Adrenal gland (tissue), 12 donors: Measurements from ENCODE around the gene THRB. TPM values are rescaled to one million over a fixed set of nuclear protein-coding genes. Genes with fewer than 3 reads are reported as not detected.

ENCODE experiments used
- DNase-seq, 7 donors: peaks; one replicate each; pipeline ENCODE4 v3.0.0-alpha.2; 2019 to 2020
- H3K27ac ChIP-seq, 5 donors: fragments of 200-600 bp; sonication (generic) in 4 of 5; 1 replicate in 3 of 5; 2 replicates in 2 of 5; pipeline versions ENCODE4 v1.5.1 to v1.8.0; 2016 to 2020; ENCODE audit warnings: mild to moderate bottlenecking in 1 of 5
- H3K27me3 ChIP-seq: fragments of 200-600 bp; 2 replicates; pipeline ENCODE4 v1.8.0; 2021
- H3K36me3 ChIP-seq, 2 donors: fragments of 200-600 bp; replicated peaks in 1 of 2; 1 replicate in 1 of 2; 2 replicates in 1 of 2; pipeline versions ENCODE4 v1.5.1 to v1.8.0; 2018 to 2022
- H3K4me1 ChIP-seq, 2 donors: fragments of 200-600 bp; replicated peaks in 1 of 2; 1 replicate in 1 of 2; 2 replicates in 1 of 2; pipeline versions ENCODE4 v1.5.1 to v1.8.0; 2018 to 2021
- H3K4me3 ChIP-seq, 4 donors: fragments of 200-600 bp; sonication (generic) in 3 of 4; one replicate each; pipeline ENCODE4 v1.5.1; 2016 to 2018
- H3K9me3 ChIP-seq, 3 donors: fragments of 200-600 bp; sonication (generic) in 1 of 3; replicated peaks in 1 of 3; 1 replicate in 2 of 3; 2 replicates in 1 of 3; pipeline versions ENCODE4 v1.5.1 to v1.8.0; 2016 to 2021
- POLR2A ChIP-seq, 2 donors: fragments of 450-650 bp; IDR thresholded peaks; one replicate each; pipeline ENCODE4 v1.6.1; 2017; ENCODE audit warnings: antibody characterized with exemption in 2 of 2, mild to moderate bottlenecking in 2 of 2, moderate library complexity in 1 of 2
- WGBS, 4 donors: extraction: QIAGEN DNeasy Blood & Tissue Kit in 2 of 4; methylation state at CpG; one replicate each; pipeline versions ENCODE4 v1.1.5 to v1.1.7; 2013 to 2017; 5-methylcytosine and 5-hydroxymethylcytosine counted together
- intact Hi-C, 2 donors: fragments of 100-400 bp; cut with DNase I; formaldehyde crosslinking; loops; one replicate each; pipeline versions ENCODE4 v1.14.1 to v1.15.0; 2022 to 2023
- polyA plus RNA-seq, 3 donors: library from polyadenylated mRNA; stranded (reverse); fragments of 200-250 nt in 2 of 3; fragments of 350-450 nt in 1 of 3; fragmentation: Illumina TruSeq in 1 of 3; extraction: RNeasy Lipid Tissue Mini Kit (QIAGEN cat#74804) in 1 of 3; gene quantifications; one replicate each; pipeline ENCODE4 v1.2.3, GENCODE V29; 2013 to 2014
- total RNA-seq, 9 donors: library from RNA; depleted of rRNA in 4 of 9; stranded (reverse); fragments of >200 nt in 4 of 9; fragments of 120-200 nt in 1 of 9; fragmentation: NEBNext Ultra II Directional in 1 of 9; extraction: Animal tissue kit (Norgen Biotek cat#: 25700) in 1 of 9; gene quantifications; one replicate each; pipeline versions ENCODE4 v1.1.0 to v1.2.4, GENCODE V29; 2013 to 2023
- TF ChIP-seq, protein P1 (sequence below), 6 experiments: fragments of 450-650 bp in 4 of 6; fragments of 200-600 bp in 2 of 6; sonication (generic) in 1 of 6; IDR thresholded peaks; 1 replicate in 5 of 6; 2 replicates in 1 of 6; pipeline versions ENCODE4 v1.5.1 to v1.8.0; 2016 to 2021; ENCODE audit warnings: antibody characterized with exemption in 6 of 6, mild to moderate bottlenecking in 2 of 6, moderate library complexity in 1 of 6
- donor health status: healthy with polysubstance abuse.
- donor health status: Bipolar disorder and iron deficiency.
- donor health status: DM: yes; HTN: yes; CAD: no.
- donor health status: DM: no; HTN: no; CAD: no.
- donor health status: DM: no; HTN: no; CAD: no.
- donor health status: DM: yes; HTN: yes; CAD: no.

THRB gene
- total and polyA plus RNA-seq, 12 donors: 3.0 to 30.7 (median 13.5) TPM

DNA sequence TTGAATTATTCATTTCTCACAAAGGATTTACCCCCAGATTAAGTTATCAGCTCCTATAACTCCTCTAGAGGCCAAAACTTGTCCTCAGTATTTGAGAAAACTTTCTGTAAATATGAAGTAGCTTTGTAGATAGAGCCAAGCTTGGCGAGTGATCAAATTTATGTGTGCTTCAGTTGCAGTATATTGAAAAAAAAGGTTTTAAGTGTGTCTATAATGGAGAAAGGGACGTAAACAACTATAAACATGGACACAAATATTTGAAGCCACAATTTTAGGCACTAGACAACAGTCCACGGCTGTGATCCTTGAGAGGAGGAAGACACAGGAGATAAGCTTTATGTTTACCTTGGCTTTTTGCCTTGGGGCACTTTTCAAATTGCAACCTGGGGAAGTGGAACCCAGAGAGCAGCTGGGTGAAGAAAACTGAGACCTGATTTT, 118.7 kb downstream of the THRB start:
- TF ChIP-seq, protein P1, sequence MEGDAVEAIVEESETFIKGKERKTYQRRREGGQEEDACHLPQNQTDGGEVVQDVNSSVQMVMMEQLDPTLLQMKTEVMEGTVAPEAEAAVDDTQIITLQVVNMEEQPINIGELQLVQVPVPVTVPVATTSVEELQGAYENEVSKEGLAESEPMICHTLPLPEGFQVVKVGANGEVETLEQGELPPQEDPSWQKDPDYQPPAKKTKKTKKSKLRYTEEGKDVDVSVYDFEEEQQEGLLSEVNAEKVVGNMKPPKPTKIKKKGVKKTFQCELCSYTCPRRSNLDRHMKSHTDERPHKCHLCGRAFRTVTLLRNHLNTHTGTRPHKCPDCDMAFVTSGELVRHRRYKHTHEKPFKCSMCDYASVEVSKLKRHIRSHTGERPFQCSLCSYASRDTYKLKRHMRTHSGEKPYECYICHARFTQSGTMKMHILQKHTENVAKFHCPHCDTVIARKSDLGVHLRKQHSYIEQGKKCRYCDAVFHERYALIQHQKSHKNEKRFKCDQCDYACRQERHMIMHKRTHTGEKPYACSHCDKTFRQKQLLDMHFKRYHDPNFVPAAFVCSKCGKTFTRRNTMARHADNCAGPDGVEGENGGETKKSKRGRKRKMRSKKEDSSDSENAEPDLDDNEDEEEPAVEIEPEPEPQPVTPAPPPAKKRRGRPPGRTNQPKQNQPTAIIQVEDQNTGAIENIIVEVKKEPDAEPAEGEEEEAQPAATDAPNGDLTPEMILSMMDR (IDR thresholded peaks at IDR 0.05): no peak
- no peak for TF ChIP-seq POLR2A (IDR thresholded peaks at IDR 0.05)
- intact Hi-C loops: no loop called here
- no peaks in the 10 kb centered on the region for H3K36me3 ChIP-seq
- no peaks in the 10 kb centered on the region for H3K9me3 ChIP-seq
- no peaks in the 10 kb centered on the region for H3K27me3 ChIP-seq
- H3K27ac ChIP-seq: no peak overlapping the region
- 38 to 51% (median 43%) methylated on average over 3 of the region's 3 CpGs for WGBS, 4 donors
- H3K4me3 ChIP-seq: no peak overlapping the region
- H3K4me1 ChIP-seq: peaks cover 8 to 21% of the 10 kb centered on the region in 2 donors
- DNase-seq: no peak

DNA sequence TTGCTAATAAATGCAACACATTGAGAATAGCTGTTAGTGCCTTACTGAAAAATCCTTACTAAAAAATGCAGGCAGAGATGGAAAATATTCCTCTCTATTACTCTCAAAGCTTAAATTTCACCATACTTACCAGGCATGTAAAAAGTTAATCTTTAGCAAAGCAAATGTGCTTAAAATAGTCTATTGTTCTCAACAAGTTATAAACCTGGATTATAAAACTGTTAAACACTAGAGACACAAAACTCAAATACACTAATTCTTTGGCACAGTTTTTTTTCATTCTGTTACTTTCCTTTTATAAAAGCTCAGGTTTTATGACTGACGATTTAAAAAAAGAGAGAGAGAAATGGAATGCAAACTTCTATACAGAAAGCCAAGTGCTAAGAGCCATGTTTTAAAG, 119.8 kb downstream of the THRB start:
- no peaks in the 10 kb centered on the region for H3K36me3 ChIP-seq
- 46 to 70% (median 62%) methylated on average over 1 of the region's 1 CpG for WGBS, 4 donors
- no peaks in the 10 kb centered on the region for H3K9me3 ChIP-seq
- H3K4me1 ChIP-seq: peaks cover 8 to 21% of the 10 kb centered on the region in 2 donors
- no peak for DNase-seq
- intact Hi-C loops: no loop called here
- H3K27ac ChIP-seq: no peak overlapping the region
- TF ChIP-seq POLR2A (IDR thresholded peaks at IDR 0.05): no peak
- TF ChIP-seq, protein P1 (IDR thresholded peaks at IDR 0.05): no peak
- no peaks in the 10 kb centered on the region for H3K27me3 ChIP-seq
- no peak overlapping the region for H3K4me3 ChIP-seq

DNA sequence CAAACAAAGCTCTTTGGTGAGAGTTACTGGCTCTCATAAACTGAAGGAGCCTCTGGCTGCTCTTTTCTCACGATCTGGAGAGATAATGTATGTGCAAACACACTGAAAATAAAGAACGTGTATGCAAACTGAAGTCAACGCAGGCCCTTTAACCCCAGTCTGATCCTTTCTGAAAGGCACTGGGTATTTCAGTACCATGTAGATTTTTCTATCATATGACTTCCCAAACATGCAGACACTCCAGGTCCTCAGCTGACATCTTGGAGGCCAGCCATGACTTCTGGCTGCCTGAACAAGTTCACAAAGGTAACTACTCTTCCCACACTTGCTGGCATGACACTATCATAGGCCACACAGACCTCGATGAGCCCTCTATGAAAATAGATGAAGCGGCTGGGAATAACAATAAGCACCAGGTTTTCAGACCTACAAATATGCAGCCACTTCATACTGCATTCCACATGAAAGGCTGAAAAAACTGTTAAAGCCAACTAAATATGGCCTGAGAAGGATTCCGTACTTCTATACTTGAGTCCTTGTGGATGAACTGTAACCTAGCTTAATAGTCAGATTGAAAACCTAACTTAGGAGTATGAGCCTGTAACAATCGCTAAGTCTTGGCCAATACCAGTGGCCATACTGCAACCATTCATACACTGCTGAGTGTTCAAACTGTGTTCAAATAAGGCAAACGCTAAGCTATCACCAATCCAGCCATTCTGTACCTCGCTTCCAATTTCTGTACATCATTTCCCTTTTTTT, 121.3 kb downstream of the THRB start:
- no peaks in the 10 kb centered on the region for H3K36me3 ChIP-seq
- no peak for TF ChIP-seq POLR2A (IDR thresholded peaks at IDR 0.05)
- TF ChIP-seq, protein P1 (IDR thresholded peaks at IDR 0.05): no peak
- 92 to 95% (median 93%) methylated on average over 9 of the region's 9 CpGs for WGBS, 4 donors
- peak in 3 of 7 donors; percentile 23 to 29 (median 24) for DNase-seq
- no peaks in the 10 kb centered on the region for H3K9me3 ChIP-seq
- H3K27me3 ChIP-seq: no peaks in the 10 kb centered on the region
- intact Hi-C loops: no loop called here
- peaks cover 8 to 19% of the 10 kb centered on the region in 2 donors for H3K4me1 ChIP-seq
- no peak overlapping the region for H3K4me3 ChIP-seq
- H3K27ac ChIP-seq: no peak overlapping the region

DNA sequence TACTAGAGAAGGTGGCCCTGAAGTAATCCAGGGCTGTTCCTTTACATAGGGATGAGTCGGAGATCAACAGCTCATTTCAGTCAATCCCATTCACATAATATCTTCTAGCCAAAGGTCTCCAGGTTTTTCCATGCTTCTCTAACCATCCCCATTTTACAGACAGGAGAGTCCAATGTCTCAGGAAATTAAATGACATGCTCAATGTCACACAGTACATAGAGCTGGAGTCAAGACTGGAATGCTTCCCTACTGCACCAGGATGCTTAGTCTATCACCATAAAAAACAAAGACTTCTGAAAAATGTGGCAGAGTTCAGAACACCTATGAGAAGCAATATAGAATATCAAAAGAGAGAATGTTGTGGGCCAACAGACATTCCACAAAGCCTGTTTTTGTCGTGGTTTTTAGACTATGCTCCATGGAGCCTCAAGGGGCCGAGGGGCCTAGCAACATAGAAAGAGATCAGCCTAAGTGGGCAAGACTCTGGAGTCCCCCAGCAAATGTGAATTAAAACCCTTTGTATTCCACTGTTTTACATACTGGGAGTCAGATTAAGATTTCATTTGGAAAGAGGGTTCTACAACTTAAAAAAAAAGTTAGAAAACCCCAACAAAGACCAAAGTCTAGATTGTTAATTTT, 122.0 kb downstream of the THRB start:
- no peaks in the 10 kb centered on the region for H3K27me3 ChIP-seq
- peaks cover 8 to 12% of the 10 kb centered on the region in 2 donors for H3K4me1 ChIP-seq
- intact Hi-C loops: no loop called here
- whole genome bisulfite sequencing, 4 donors: 91 to 100% (median 95%) methylated on average over 3 of the region's 3 CpGs
- no peaks in the 10 kb centered on the region for H3K9me3 ChIP-seq
- no peak for DNase-seq
- no peaks in the 10 kb centered on the region for H3K36me3 ChIP-seq
- H3K27ac ChIP-seq: no peak overlapping the region
- TF ChIP-seq, protein P1 (IDR thresholded peaks at IDR 0.05): no peak
- TF ChIP-seq POLR2A (IDR thresholded peaks at IDR 0.05): no peak
- H3K4me3 ChIP-seq: no peak overlapping the region
